ENCODE results near the gene HOMER2. TPM values are rescaled to one million over a fixed set of nuclear protein-coding genes. Genes with fewer than 3 reads are reported as not detected.
"Not testable (repeated sequence)": the region's sequence is repeated elsewhere in the genome, so short reads cannot be mapped to it uniquely, and the experiment has no call there.

Gene HOMER2
- 22.6 and 29.5 TPM in 2 replicates for total RNA-seq (2014; rRNA removed)
- percentile 46 among the genes with signal in this experiment for Bru-seq, nascent RNA
- BruChase-seq, experiment 1, labeled RNA remaining after a 6-hour chase, result percentile 43 among the genes with signal in this experiment
- BruChase-seq, experiment 2, labeled RNA remaining after a 2-hour chase, result percentile 45 among the genes with signal in this experiment
- long read RNA-seq, transcript HOMER2-202 (9 exons, 1,950 nt), result major isoform, 6 of 15 reads
- long read RNA-seq, partial matches to known transcripts, result 0 of 15 reads
- long read RNA-seq, other reads (novel, unspliced or antisense), result 7 of 15 reads

- ChIA-PET POLR2A (ENCODE audit: unreplicated experiment) (no interaction called here), CTCF (no interaction called here)
- Histone ChIP-seq H3K36me3 (ENCODE audit: low read depth, low read length) (no peaks in the 10 kb centered on the region), H3K27ac (ENCODE audit: low read length) (no peak within 1 kb of the TSS), H3K9me3 (ENCODE audit: low read length) (no peaks in the 10 kb centered on the region), H3F3A (ENCODE audit: low read length, unreplicated experiment) (no peaks in the 10 kb centered on the region), H3K9me2 (replicated peaks; ENCODE audit: low read length) (no peaks in the 10 kb centered on the region), H3K9ac (ENCODE audit: low read length) (peak within 1 kb of the TSS; percentile 49), H2AFZ (ENCODE audit: low read length) (peak within 1 kb of the TSS; percentile 96), H3K79me2 (ENCODE audit: low read length) (peaks cover 12% of the 10 kb centered on the region; the same call in 1 of the 2 replicates), H3K4me1 (ENCODE audit: insufficient read depth, low read length) (peaks cover 23% of the 10 kb centered on the region), H3K4me2 (ENCODE audit: low read length) (peak within 1 kb of the TSS; percentile 99), H3K27me3 (ENCODE audit: low read length) (no peaks in the 10 kb centered on the region), H3K4me3 (ENCODE audit: low read length) (peak within 1 kb of the TSS; percentile 86), H4K20me1 (ENCODE audit: low read length) (no peaks in the 10 kb centered on the region)
- TF ChIP-seq EZH2 (IDR thresholded peaks at IDR 0.05; ENCODE audit: low read length, unreplicated experiment) (no peak), EZH2phosphoT487 (IDR thresholded peaks at IDR 0.05; ENCODE audit: borderline replicate concordance, low read length) (no peak), CTCF (conservative IDR thresholded peaks at IDR 0.05; ENCODE audit: low read depth, low read length) (no peak)
- no TSS peak for BruUV-seq (replicated peaks)
- ATAC-seq (peak; percentile 60), DNase-seq (peak; percentile 26)
- intact Hi-C loops (cut with micrococcal nuclease), result no loop called here
These were observed at the start of gene HOMER2 for GRCh38 chr15:82952158-82953081. Gene HOMER2 (minus strand): TSS chr15:82952720. CDS start chr15:82952535, 185 bp downstream.

- peak; percentile 6; the same call in 1 of the 2 replicates for TF ChIP-seq CTCF (conservative IDR thresholded peaks at IDR 0.05; ENCODE audit: low read depth, low read length)
- POLR2A ChIA-PET (ENCODE audit: unreplicated experiment); H3K27ac ChIP-seq (ENCODE audit: low read length): not testable (repeated sequence)
These were observed 48.1 kb upstream of the HOMER2 start for GRCh38 chr15:83000672-83001031.

More at GRCh38 chr15:83000672-83001031, 48.1 kb upstream of the HOMER2 start:
- ATAC-seq, result peak; percentile 16; the same call in 1 of the 2 replicates
- H3K4me3 ChIP-seq (ENCODE audit: low read length); DNase-seq; H3K9ac ChIP-seq (ENCODE audit: low read length); H3K9me3 ChIP-seq (ENCODE audit: low read length); H3F3A ChIP-seq (ENCODE audit: low read length, unreplicated experiment); H3K4me2 ChIP-seq (ENCODE audit: low read length); H3K79me2 ChIP-seq (ENCODE audit: low read length); CTCF ChIA-PET; H3K36me3 ChIP-seq (ENCODE audit: low read depth, low read length); H3K4me1 ChIP-seq (ENCODE audit: insufficient read depth, low read length); H4K20me1 ChIP-seq (ENCODE audit: low read length); H3K9me2 ChIP-seq (replicated peaks; ENCODE audit: low read length); H2AFZ ChIP-seq (ENCODE audit: low read length); H3K27me3 ChIP-seq (ENCODE audit: low read length); BruUV-seq (replicated peaks): not testable (repeated sequence)
- intact Hi-C loops (cut with micrococcal nuclease), result loop anchor here (1.0 kb wide), 2 partner anchors 151 to 168 kb away; no protein-coding TSS in a partner anchor

Measured in PC-3 (cell line).